Inflammatory macrophage treated with lipopolysaccharide for 4 hours (primary cell): ENCODE measurements around the gene COPG2.
"Not testable (repeated sequence)": the region's sequence is repeated elsewhere in the genome, so short reads cannot be mapped to it uniquely, and the experiment has no call there.

Source experiments
- DNase-seq: peaks from one replicate; pipeline ENCODE4 v3.0.0-alpha.2; 2020

The COPG2 gene

GRCh38 chr7:130668258-130669084 lies at the start of gene COPG2:
COPG2 (minus strand) TSS chr7:130668748; CDS start chr7:130668668, 80 bp downstream.
- peak; percentile 83 for DNase-seq

GRCh38 chr7:130712416-130712815 lies 43.9 kb upstream of the COPG2 start:
- DNase-seq = no peak

GRCh38 chr7:130708766-130709165 lies 40.2 kb upstream of the COPG2 start:
- DNase-seq = no peak

GRCh38 chr7:130708001-130708400 lies 39.5 kb upstream of the COPG2 start:
- no peak for DNase-seq

GRCh38 chr7:130703851-130704250 lies 35.3 kb upstream of the COPG2 start:
- peak; percentile 39 for DNase-seq

GRCh38 chr7:130701650-130702049 lies 33.1 kb upstream of the COPG2 start:
- no peak for DNase-seq

- DNase-seq = peak; percentile 3
Measured at GRCh38 chr7:130700760-130701159, 32.2 kb upstream of the COPG2 start.

- DNase-seq = no peak
Measured at GRCh38 chr7:130699686-130700085, 31.1 kb upstream of the COPG2 start.

- DNase-seq = no peak
Measured at GRCh38 chr7:130697820-130698219, 29.3 kb upstream of the COPG2 start.

- DNase-seq = peak; percentile 44
Measured at GRCh38 chr7:130695840-130696239, 27.3 kb upstream of the COPG2 start.

- DNase-seq = not testable (repeated sequence)
Measured at GRCh38 chr7:130692396-130692795, 23.8 kb upstream of the COPG2 start.

- DNase-seq = no peak
Measured at GRCh38 chr7:130689683-130690082, 21.1 kb upstream of the COPG2 start.

GRCh38 chr7:130683026-130683425 lies 14.5 kb upstream of the COPG2 start:
- DNase-seq = no peak

- DNase-seq = no peak
Measured at GRCh38 chr7:130674456-130674855, 5.9 kb upstream of the COPG2 start.

GRCh38 chr7:130673066-130673465 lies 4.5 kb upstream of the COPG2 start:
- no peak for DNase-seq

GRCh38 chr7:130672146-130672545 lies 3.6 kb upstream of the COPG2 start:
- no peak for DNase-seq

GRCh38 chr7:130669085-130669700 lies 645 bp upstream of the COPG2 start:
- peak; percentile 33 for DNase-seq

- DNase-seq = no peak
Measured at GRCh38 chr7:130667593-130668257, 823 bp downstream of the COPG2 start.

GRCh38 chr7:130662426-130662825 lies 6.1 kb downstream of the COPG2 start:
- no peak for DNase-seq

GRCh38 chr7:130655286-130655685 lies 13.3 kb downstream of the COPG2 start:
- no peak for DNase-seq

- no peak for DNase-seq
Measured at GRCh38 chr7:130654850-130655249, 13.7 kb downstream of the COPG2 start.

- no peak for DNase-seq
Measured at GRCh38 chr7:130650611-130651120, 17.9 kb downstream of the COPG2 start.

GRCh38 chr7:130649004-130649790 lies 19.4 kb downstream of the COPG2 start:
- DNase-seq = no peak
